Measurements from ENCODE around the gene MTRF1.

The MTRF1 gene

GRCh38 chr13:41311406-41312175, 48.2 kb upstream of the MTRF1 start (continued):
- TF ChIP-seq HIC1 (tag by site-specific recombination; IDR thresholded peaks at IDR 0.05) = peak; percentile 25
- peak; percentile 5; the same call in 1 of the 2 replicates for TF ChIP-seq KLF9 (tag by site-specific recombination; IDR thresholded peaks at IDR 0.05; ENCODE audit: low read depth)
- TF ChIP-seq ZNF335 (tag by site-specific recombination; conservative IDR thresholded peaks at IDR 0.05) = peak; percentile 75
- TF ChIP-seq CTCF (tag by site-specific recombination; IDR thresholded peaks at IDR 0.05) = no peak
- peak; percentile 60; the same call in 1 of the 2 replicates for TF ChIP-seq ZBTB20 (tag by site-specific recombination; IDR thresholded peaks at IDR 0.05)
- peak; percentile 57; the same call in 1 of the 2 replicates for TF ChIP-seq ZNF76 (tag by site-specific recombination; IDR thresholded peaks at IDR 0.05; ENCODE audit: borderline replicate concordance, low read depth)
- no peak for TF ChIP-seq ZNF621 (tag by site-specific recombination; IDR thresholded peaks at IDR 0.05)
- peak; percentile 86 for TF ChIP-seq ZBTB26 (tag by site-specific recombination; optimal IDR thresholded peaks at IDR 0.05)
- 0 out of 2 replicates have a peak, but pooled peaks have one; percentile 15 for TF ChIP-seq ZNF121 (tag by site-specific recombination; IDR thresholded peaks at IDR 0.05)
- TF ChIP-seq ZNF23 (tag by site-specific recombination; IDR thresholded peaks at IDR 0.05; ENCODE audit: borderline replicate concordance) = no peak
- 0 out of 2 replicates have a peak, but pooled peaks have one; percentile 8 for TF ChIP-seq ZNF561 (tag by site-specific recombination; IDR thresholded peaks at IDR 0.05; ENCODE audit: borderline replicate concordance)
- TF ChIP-seq ZFP37 (tag by site-specific recombination; IDR thresholded peaks at IDR 0.05) = peak; percentile 94; the same call in 1 of the 2 replicates
- 0 out of 2 replicates have a peak, but pooled peaks have one; percentile 30 for TF ChIP-seq GLI4 (tag by site-specific recombination; IDR thresholded peaks at IDR 0.05)

GRCh38 chr13:41310963-41311405, 47.6 kb upstream of the MTRF1 start, which contains the start of gene NAA16:
TSS of gene NAA16 (plus strand) at chr13:41311267. CDS start at chr13:41311529, 262 bp downstream.
- peak within 1 kb of the TSS; percentile 97 for H3K4me3 ChIP-seq (ENCODE audit: low read depth, low read length)
- peaks cover 12% of the 10 kb centered on the region for H3K4me1 ChIP-seq (ENCODE audit: control insufficient read depth, insufficient read depth, low read length)
- H3K27ac ChIP-seq (ENCODE audit: extremely low read depth, low read depth, low read length) = peak within 1 kb of the TSS; percentile 89
- H3K36me3 ChIP-seq (ENCODE audit: control insufficient read depth in 2 of 2, insufficient read depth in 1 of 2, low read length in 2 of 2) = no peaks in the 10 kb centered on the region
- CTCF ChIA-PET = no interaction called here
- no peaks in the 10 kb centered on the region for H3K9me3 ChIP-seq (ENCODE audit: control insufficient read depth, insufficient read depth, low read depth, low read length)
- POLR2A ChIA-PET = no interaction called here
- TF ChIP-seq ZNF658 (tag by site-specific recombination; IDR thresholded peaks at IDR 0.05) (no peak), ZNF677 (tag by site-specific recombination; IDR thresholded peaks at IDR 0.05) (no peak), ZNF426 (tag by site-specific recombination; IDR thresholded peaks at IDR 0.05) (no peak), ZNF791 (tag by site-specific recombination; IDR thresholded peaks at IDR 0.05) (no peak), ZNF473 (tag by site-specific recombination; IDR thresholded peaks at IDR 0.05) (no peak), HIC1 (tag by site-specific recombination; IDR thresholded peaks at IDR 0.05) (peak; percentile 93), ZBTB20 (tag by site-specific recombination; IDR thresholded peaks at IDR 0.05) (no peak), ZNF548 (tag by site-specific recombination; IDR thresholded peaks at IDR 0.05) (no peak), ZNF660 (tag by site-specific recombination; IDR thresholded peaks at IDR 0.05) (no peak; the same call in 1 of the 2 replicates), ZSCAN5A (tag by site-specific recombination; IDR thresholded peaks at IDR 0.05) (no peak), ZNF112 (tag by site-specific recombination; IDR thresholded peaks at IDR 0.05) (no peak), ZNF701 (tag by site-specific recombination; IDR thresholded peaks at IDR 0.05) (no peak)

Data from HEK293 (cell line).